ENCODE results near the gene MTMR12.

MTMR12 gene

GRCh38 chr5:32308946-32309345 is 3.8 kb downstream of the MTMR12 start:
- no peak overlapping the region for H2BK15ac ChIP-seq (ENCODE audit: low read length)
- H2AK5ac ChIP-seq (ENCODE audit: low read depth, low read length) = no peak overlapping the region
- no peak overlapping the region for H3K4me3 ChIP-seq (ENCODE audit: low read length in 2 of 2)
- no peak overlapping the region for H3K14ac ChIP-seq (ENCODE audit: low read length)
- H4K8ac ChIP-seq (ENCODE audit: low read depth, low read length) = no peak overlapping the region
- no peak overlapping the region for H2BK5ac ChIP-seq (ENCODE audit: low read length)
- H4K91ac ChIP-seq (ENCODE audit: low read depth, low read length, poor library complexity) = no peak overlapping the region
- H3K4me2 ChIP-seq (ENCODE audit: insufficient read depth, low read length, poor library complexity, severe bottlenecking) = no peak overlapping the region
- no peak overlapping the region for H2BK120ac ChIP-seq (ENCODE audit: low read depth, low read length)
- H2AFZ ChIP-seq (ENCODE audit: low read length) = no peak overlapping the region
- no peaks in the 10 kb centered on the region for H3K27me3 ChIP-seq (ENCODE audit: control insufficient read depth in 3 of 3, insufficient read depth in 3 of 3, low read depth in 1 of 3, low read length in 3 of 3)
- no peaks in the 10 kb centered on the region for H3K9me3 ChIP-seq (replicated peaks in 1 of 2; ENCODE audit: control insufficient read depth in 2 of 2, insufficient read depth in 1 of 2, low read depth in 1 of 2, low read length in 2 of 2)
- H3K18ac ChIP-seq (ENCODE audit: low read length) = no peak overlapping the region
- H3K36me3 ChIP-seq (replicated peaks in 1 of 2; ENCODE audit: control insufficient read depth in 2 of 2, insufficient read depth in 2 of 2, low read length in 2 of 2) = peaks cover 0 to 23% of the 10 kb centered on the region in 2 donors
- H3K9ac ChIP-seq (ENCODE audit: low read depth, low read length, poor library complexity) = no peak overlapping the region
- no peak for DNase-seq (ENCODE audit: low spot score)
- WGBS, 2 donors (ENCODE audit: extremely low coverage in 2 of 2, insufficient read length in 2 of 2, insufficient replicate concordance in 1 of 2) = no CpG with 5 or more reads among the region's 3 CpGs
- H3K4me1 ChIP-seq (ENCODE audit: control insufficient read depth in 2 of 2, insufficient read depth in 1 of 2, low read depth in 1 of 2, low read length in 2 of 2) = peaks cover 5% of the 10 kb centered on the region in 2 donors
- H3K27ac ChIP-seq (replicated peaks; ENCODE audit: low read length) = no peak overlapping the region
- H3K4ac ChIP-seq (ENCODE audit: low read length) = no peak overlapping the region
- no peak overlapping the region for H3K23ac ChIP-seq (ENCODE audit: low read depth, low read length, poor library complexity)
- H2BK12ac ChIP-seq (ENCODE audit: low read length) = no peak overlapping the region
- peaks cover 6% of the 10 kb centered on the region for H3K79me1 ChIP-seq (ENCODE audit: low read depth, low read length)

GRCh38 chr5:32307769-32308194 is 5.0 kb downstream of the MTMR12 start:
- Histone ChIP-seq H4K8ac (ENCODE audit: low read depth, low read length) (no peak overlapping the region), H3K79me1 (ENCODE audit: low read depth, low read length) (peaks cover 5% of the 10 kb centered on the region), H2AK5ac (ENCODE audit: low read depth, low read length) (no peak overlapping the region), H3K27me3 (ENCODE audit: control insufficient read depth in 3 of 3, insufficient read depth in 3 of 3, low read depth in 1 of 3, low read length in 3 of 3) (no peaks in the 10 kb centered on the region), H3K36me3 (replicated peaks in 1 of 2; ENCODE audit: control insufficient read depth in 2 of 2, insufficient read depth in 2 of 2, low read length in 2 of 2) (peaks cover 0 to 23% of the 10 kb centered on the region in 2 donors), H2BK15ac (ENCODE audit: low read length) (no peak overlapping the region), H3K4me3 (ENCODE audit: low read length in 2 of 2) (no peak overlapping the region), H3K27ac (replicated peaks; ENCODE audit: low read length) (no peak overlapping the region), H2BK5ac (ENCODE audit: low read length) (no peak overlapping the region), H3K9me3 (replicated peaks in 1 of 2; ENCODE audit: control insufficient read depth in 2 of 2, insufficient read depth in 1 of 2, low read depth in 1 of 2, low read length in 2 of 2) (no peaks in the 10 kb centered on the region), H3K9ac (ENCODE audit: low read depth, low read length, poor library complexity) (no peak overlapping the region), H3K4me2 (ENCODE audit: insufficient read depth, low read length, poor library complexity, severe bottlenecking) (no peak overlapping the region), H2AFZ (ENCODE audit: low read length) (no peak overlapping the region), H3K18ac (ENCODE audit: low read length) (no peak overlapping the region), H2BK120ac (ENCODE audit: low read depth, low read length) (no peak overlapping the region), H4K91ac (ENCODE audit: low read depth, low read length, poor library complexity) (no peak overlapping the region), H3K23ac (ENCODE audit: low read depth, low read length, poor library complexity) (no peak overlapping the region), H2BK12ac (ENCODE audit: low read length) (no peak overlapping the region), H3K4ac (ENCODE audit: low read length) (no peak overlapping the region), H3K14ac (ENCODE audit: low read length) (no peak overlapping the region), H3K4me1 (ENCODE audit: control insufficient read depth in 2 of 2, insufficient read depth in 1 of 2, low read depth in 1 of 2, low read length in 2 of 2) (peaks cover 5% of the 10 kb centered on the region in 2 donors)
- no peak for DNase-seq (ENCODE audit: low spot score)
- WGBS, 2 donors (ENCODE audit: extremely low coverage in 2 of 2, insufficient read length in 2 of 2, insufficient replicate concordance in 1 of 2) = no CpG with 5 or more reads among the region's 4 CpGs

DNA sequence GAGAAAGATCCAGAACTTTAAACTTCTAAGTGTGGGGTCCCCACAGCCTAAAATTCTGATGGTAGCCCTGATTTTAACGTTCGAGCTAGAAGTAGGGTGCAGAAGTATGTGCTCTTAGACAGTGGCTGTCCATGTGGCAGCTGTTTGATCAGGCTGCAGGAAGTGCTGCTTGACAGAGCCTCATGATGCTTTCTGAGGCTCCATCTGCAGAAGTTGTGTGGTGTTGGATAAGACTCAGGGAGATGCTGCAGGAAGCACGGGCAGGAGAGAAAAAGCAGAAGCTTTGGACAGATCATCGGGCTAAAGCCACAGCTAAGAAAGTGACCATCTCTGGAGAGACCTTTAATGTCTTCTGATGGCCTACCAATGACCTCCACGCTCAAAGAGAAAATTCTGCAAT is 8.1 kb downstream of the MTMR12 start:
- Histone ChIP-seq H3K79me1 (ENCODE audit: low read depth, low read length) (peaks cover 2% of the 10 kb centered on the region), H3K27ac (replicated peaks; ENCODE audit: low read length) (no peak overlapping the region), H3K4me3 (ENCODE audit: low read length in 2 of 2) (no peak overlapping the region), H4K91ac (ENCODE audit: low read depth, low read length, poor library complexity) (no peak overlapping the region), H2AFZ (ENCODE audit: low read length) (no peak overlapping the region), H3K18ac (ENCODE audit: low read length) (no peak overlapping the region), H3K23ac (ENCODE audit: low read depth, low read length, poor library complexity) (no peak overlapping the region), H3K14ac (ENCODE audit: low read length) (no peak overlapping the region), H2BK120ac (ENCODE audit: low read depth, low read length) (no peak overlapping the region), H3K4me1 (ENCODE audit: control insufficient read depth in 2 of 2, insufficient read depth in 1 of 2, low read depth in 1 of 2, low read length in 2 of 2) (no peaks in the 10 kb centered on the region), H3K27me3 (ENCODE audit: control insufficient read depth in 3 of 3, insufficient read depth in 3 of 3, low read depth in 1 of 3, low read length in 3 of 3) (no peaks in the 10 kb centered on the region), H3K4ac (ENCODE audit: low read length) (no peak overlapping the region), H2BK5ac (ENCODE audit: low read length) (no peak overlapping the region), H3K9ac (ENCODE audit: low read depth, low read length, poor library complexity) (no peak overlapping the region), H3K36me3 (replicated peaks in 1 of 2; ENCODE audit: control insufficient read depth in 2 of 2, insufficient read depth in 2 of 2, low read length in 2 of 2) (peaks cover 0 to 13% of the 10 kb centered on the region in 2 donors), H3K4me2 (ENCODE audit: insufficient read depth, low read length, poor library complexity, severe bottlenecking) (no peak overlapping the region), H2BK15ac (ENCODE audit: low read length) (no peak overlapping the region), H4K8ac (ENCODE audit: low read depth, low read length) (no peak overlapping the region), H3K9me3 (replicated peaks in 1 of 2; ENCODE audit: control insufficient read depth in 2 of 2, insufficient read depth in 1 of 2, low read depth in 1 of 2, low read length in 2 of 2) (no peaks in the 10 kb centered on the region), H2BK12ac (ENCODE audit: low read length) (no peak overlapping the region), H2AK5ac (ENCODE audit: low read depth, low read length) (no peak overlapping the region)
- no CpG with 5 or more reads among the region's 5 CpGs for WGBS, 2 donors (ENCODE audit: extremely low coverage in 2 of 2, insufficient read length in 2 of 2, insufficient replicate concordance in 1 of 2)
- no peak for DNase-seq (ENCODE audit: low spot score)

- Histone ChIP-seq H3K36me3 (replicated peaks in 1 of 2; ENCODE audit: control insufficient read depth in 2 of 2, insufficient read depth in 2 of 2, low read length in 2 of 2) (peaks cover 0 to 4% of the 10 kb centered on the region in 2 donors), H3K4me2 (ENCODE audit: insufficient read depth, low read length, poor library complexity, severe bottlenecking) (no peak overlapping the region), H4K91ac (ENCODE audit: low read depth, low read length, poor library complexity) (no peak overlapping the region), H2BK120ac (ENCODE audit: low read depth, low read length) (no peak overlapping the region), H3K18ac (ENCODE audit: low read length) (no peak overlapping the region), H3K4ac (ENCODE audit: low read length) (no peak overlapping the region), H3K4me1 (ENCODE audit: control insufficient read depth in 2 of 2, insufficient read depth in 1 of 2, low read depth in 1 of 2, low read length in 2 of 2) (no peaks in the 10 kb centered on the region), H3K14ac (ENCODE audit: low read length) (no peak overlapping the region), H2AFZ (ENCODE audit: low read length) (no peak overlapping the region), H3K27me3 (ENCODE audit: control insufficient read depth in 3 of 3, insufficient read depth in 3 of 3, low read depth in 1 of 3, low read length in 3 of 3) (no peaks in the 10 kb centered on the region), H3K9me3 (replicated peaks in 1 of 2; ENCODE audit: control insufficient read depth in 2 of 2, insufficient read depth in 1 of 2, low read depth in 1 of 2, low read length in 2 of 2) (no peaks in the 10 kb centered on the region), H4K8ac (ENCODE audit: low read depth, low read length) (no peak overlapping the region), H3K9ac (ENCODE audit: low read depth, low read length, poor library complexity) (no peak overlapping the region), H2AK5ac (ENCODE audit: low read depth, low read length) (no peak overlapping the region), H3K4me3 (ENCODE audit: low read length in 2 of 2) (no peak overlapping the region), H2BK12ac (ENCODE audit: low read length) (no peak overlapping the region), H2BK5ac (ENCODE audit: low read length) (no peak overlapping the region), H3K23ac (ENCODE audit: low read depth, low read length, poor library complexity) (no peak overlapping the region), H3K27ac (replicated peaks; ENCODE audit: low read length) (no peak overlapping the region), H3K79me1 (ENCODE audit: low read depth, low read length) (peaks cover 2% of the 10 kb centered on the region), H2BK15ac (ENCODE audit: low read length) (no peak overlapping the region)
- WGBS, 2 donors (ENCODE audit: extremely low coverage in 2 of 2, insufficient read length in 2 of 2, insufficient replicate concordance in 1 of 2) = no CpG with 5 or more reads among the region's 6 CpGs
- DNase-seq (ENCODE audit: low spot score) = no peak
Observed at GRCh38 chr5:32303755-32304120, 9.0 kb downstream of the MTMR12 start.

Data from neuronal stem cell (in vitro differentiated cells).